Fibroblast of the aortic adventitia (primary cell): Measurements from ENCODE around the gene CASQ2. TPM values are rescaled to one million over a fixed set of nuclear protein-coding genes. Genes with fewer than 3 reads are reported as not detected.

ENCODE experiments used
- DNase-seq: peaks from one replicate; pipeline ENCODE4 v3.0.0-alpha.2; 2010; ENCODE audit warnings: low read depth
- H3K4me3 ChIP-seq: 2 replicates; pipeline ENCODE4 v1.5.1; 2011; ENCODE audit warnings: low read depth, mild to moderate bottlenecking, control low read depth, low read length, moderate library complexity
- total RNA-seq: library from RNA; depleted of rRNA; stranded (reverse); fragments of >200 nt; gene quantifications from 2 replicates; pipeline ENCODE4 v1.2.3, GENCODE V29; 2012; ENCODE audit warnings: low replicate concordance
- TF ChIP-seq, protein P1 (sequence below): IDR thresholded peaks from 2 replicates; pipeline ENCODE4 v1.5.1; 2011; ENCODE audit warnings: mild to moderate bottlenecking, low read length, control low read depth, inconsistent platforms; ENCODE audit not compliant: insufficient read depth

CASQ2 gene
- total RNA-seq, 1 donor = not detected

DNA sequence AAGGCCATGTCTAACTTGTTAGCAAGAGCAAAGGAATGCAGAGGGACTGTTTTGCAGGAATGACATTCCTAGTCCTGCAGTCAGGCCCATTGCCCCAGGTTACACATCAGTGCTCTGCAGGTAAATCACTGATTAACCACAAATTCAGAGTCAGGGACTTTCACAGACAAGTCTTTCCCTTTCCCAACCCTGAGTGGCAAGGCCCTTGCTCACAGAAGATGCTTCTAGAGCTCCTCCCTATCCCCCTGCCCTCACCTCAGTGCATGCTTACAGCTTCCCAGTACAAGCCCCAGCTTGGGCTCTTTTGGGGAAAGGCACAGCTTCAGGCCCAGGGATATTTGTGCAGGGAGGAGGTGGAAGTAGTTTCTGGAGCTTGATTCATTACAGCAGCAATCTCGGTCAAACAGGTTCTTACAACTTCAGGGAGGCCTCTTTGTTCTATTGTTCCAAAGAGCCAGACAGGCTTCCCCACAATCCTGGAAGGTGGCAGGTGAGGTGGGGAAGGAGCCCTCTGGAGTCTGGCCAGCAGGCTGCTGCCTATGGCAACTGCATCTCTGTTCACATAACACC lies 53.9 kb downstream of the CASQ2 start:
- no peak for DNase-seq
- H3K4me3 ChIP-seq = no peak overlapping the region
- TF ChIP-seq, protein P1, sequence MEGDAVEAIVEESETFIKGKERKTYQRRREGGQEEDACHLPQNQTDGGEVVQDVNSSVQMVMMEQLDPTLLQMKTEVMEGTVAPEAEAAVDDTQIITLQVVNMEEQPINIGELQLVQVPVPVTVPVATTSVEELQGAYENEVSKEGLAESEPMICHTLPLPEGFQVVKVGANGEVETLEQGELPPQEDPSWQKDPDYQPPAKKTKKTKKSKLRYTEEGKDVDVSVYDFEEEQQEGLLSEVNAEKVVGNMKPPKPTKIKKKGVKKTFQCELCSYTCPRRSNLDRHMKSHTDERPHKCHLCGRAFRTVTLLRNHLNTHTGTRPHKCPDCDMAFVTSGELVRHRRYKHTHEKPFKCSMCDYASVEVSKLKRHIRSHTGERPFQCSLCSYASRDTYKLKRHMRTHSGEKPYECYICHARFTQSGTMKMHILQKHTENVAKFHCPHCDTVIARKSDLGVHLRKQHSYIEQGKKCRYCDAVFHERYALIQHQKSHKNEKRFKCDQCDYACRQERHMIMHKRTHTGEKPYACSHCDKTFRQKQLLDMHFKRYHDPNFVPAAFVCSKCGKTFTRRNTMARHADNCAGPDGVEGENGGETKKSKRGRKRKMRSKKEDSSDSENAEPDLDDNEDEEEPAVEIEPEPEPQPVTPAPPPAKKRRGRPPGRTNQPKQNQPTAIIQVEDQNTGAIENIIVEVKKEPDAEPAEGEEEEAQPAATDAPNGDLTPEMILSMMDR = no peak

DNA sequence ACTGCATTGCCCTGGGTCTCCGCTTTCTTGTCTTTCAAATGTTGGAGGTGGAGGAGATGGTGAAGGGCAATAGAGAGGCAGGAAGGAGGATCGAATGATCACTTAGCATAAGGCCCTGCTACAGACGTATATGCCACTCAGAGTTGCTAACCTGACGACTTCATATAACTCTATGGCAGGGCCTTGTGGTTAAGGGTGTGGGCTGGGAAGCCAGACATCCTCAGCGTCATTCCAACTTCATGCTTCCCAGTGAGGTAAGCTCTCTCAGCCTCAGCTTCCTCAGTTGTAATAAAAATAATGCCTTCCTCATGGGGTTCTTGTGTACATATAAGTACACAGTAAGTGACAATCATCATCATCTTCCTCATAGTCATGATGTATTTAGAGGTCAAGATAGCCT lies 54.6 kb downstream of the CASQ2 start:
- H3K4me3 ChIP-seq = no peak overlapping the region
- no peak for DNase-seq
- TF ChIP-seq, protein P1 = no peak

DNA sequence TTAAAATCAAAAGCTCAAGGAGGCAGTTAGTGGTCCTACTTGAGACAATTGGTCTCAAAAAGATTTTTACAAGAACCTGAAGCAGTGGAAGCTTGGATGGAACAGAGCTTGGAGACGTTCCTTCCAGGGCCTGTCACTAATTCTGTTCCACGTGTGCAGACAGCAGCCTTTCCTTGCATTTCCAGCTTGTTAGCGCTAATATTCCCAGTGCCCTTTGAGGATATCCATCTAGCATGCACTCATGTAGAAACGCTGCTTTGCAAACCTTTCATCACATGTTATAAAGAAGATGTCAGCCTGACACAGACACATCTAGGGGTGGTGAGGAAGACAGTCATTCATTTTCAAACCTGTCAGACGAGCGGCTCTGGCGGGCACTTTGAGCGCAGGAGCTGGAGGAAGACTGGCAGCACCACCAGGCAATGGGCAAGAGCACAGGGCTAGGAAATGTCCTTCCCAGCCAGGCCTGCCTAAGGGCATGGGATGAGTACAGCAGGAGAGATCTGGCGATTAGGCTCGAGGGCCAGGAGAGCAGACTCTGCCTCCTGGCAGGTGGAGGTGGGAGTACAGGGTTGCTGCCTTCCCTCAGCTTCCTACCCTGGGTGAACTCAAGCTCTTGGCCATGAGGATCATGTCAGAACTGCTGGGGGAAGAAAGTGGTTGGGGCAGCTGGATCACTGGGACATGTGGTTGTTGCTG lies 55.5 kb downstream of the CASQ2 start:
- TF ChIP-seq, protein P1 = no peak
- no peak overlapping the region for H3K4me3 ChIP-seq
- no peak for DNase-seq

DNA sequence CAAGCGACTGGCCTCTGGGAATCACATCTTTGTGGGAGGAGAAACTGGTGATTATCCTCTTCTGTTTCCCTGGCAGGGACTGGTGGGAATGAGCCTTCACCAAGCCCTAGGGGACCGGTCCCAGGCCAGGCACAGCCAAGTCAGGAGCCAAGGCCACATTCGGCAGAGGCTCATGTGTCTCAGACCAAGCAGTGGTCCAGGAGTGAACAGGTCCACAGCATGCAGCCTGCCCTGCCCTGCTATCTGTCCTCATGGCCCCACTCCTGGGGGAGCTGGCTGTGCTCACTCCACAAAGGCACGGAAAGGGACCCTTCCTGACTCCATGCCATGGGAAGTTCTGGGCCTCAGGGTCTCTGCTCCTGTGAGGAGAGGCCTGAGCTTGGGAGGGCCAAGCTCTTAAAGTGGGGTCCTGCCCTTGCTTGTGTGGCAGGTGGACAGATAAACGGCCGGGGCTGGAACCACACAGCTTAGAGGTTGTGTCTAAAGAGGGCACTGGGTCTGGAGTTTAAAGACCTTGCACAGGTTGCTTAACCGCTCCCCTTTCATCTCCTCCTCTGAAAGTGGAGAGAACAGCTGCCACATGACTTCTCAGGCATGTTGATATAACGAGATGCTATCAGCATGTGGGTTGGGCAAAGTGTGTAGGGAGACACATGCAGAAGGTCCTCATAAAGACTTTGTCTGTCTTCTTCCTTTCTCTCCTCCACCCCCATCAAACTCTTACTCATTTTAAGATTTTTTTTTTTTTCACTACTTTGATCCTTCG lies 57.5 kb downstream of the CASQ2 start:
- TF ChIP-seq, protein P1 = no peak
- no peak overlapping the region for H3K4me3 ChIP-seq
- no peak for DNase-seq

DNA sequence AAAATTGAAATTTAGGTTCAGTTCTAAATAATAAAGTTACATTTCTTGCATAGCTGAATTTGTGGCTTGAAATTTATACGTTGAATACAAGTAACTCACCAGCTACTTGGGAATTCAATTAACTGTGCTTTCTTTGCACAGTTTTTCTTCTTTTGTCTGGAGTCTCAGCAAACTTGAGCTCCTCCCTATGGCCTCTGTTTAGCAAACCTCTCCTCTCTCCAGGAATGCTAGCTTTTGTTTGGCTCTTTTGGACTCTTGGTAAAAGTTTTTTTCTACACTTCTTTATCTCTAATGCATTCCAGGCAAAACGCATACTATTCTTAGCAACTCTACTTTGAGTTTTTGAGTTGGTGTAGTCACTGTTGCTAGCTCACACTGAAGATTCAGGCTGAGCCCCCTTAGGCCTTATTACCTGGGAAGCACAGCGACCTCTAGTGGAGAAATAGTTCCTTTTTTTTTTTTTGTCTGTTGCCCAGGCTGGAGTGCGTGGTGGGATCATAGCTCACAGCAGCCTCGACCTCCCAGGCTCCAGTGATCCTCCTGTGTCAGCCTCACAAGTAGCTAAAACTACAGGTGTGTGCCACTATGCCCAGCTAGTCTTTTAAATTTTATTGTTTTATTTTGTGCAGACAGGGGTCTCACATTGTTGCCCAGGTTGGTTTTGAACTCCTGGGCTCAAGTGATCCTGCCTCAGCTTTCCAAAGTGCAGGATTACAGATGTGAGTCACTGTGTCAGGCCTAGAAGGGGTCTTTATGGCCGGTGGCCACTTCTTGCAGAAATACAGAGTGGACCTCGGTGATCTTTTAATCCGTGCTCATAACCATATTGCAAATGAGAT lies 61.7 kb downstream of the CASQ2 start:
- no peak overlapping the region for H3K4me3 ChIP-seq
- TF ChIP-seq, protein P1 = peak; percentile 65
- DNase-seq = peak; percentile 92

DNA sequence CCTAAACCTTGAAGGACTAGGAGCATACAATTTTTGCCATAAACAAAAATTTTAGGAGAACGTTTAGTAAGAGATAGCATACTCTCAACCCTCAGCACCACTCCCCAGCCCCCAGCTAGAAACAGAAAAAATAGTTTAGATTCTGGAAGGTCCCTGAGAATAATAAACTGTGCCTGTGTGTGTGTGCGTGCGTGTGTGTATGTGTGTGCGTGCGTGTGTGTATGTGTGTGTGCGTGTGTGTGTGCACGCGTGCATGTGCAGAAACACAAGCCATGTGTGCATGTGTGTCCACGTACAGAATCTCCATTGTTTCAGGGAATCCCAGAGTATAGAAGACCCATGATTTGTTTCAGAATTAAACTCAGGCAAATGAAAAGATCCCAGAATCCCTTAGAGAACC lies 62.6 kb downstream of the CASQ2 start:
- DNase-seq = no peak
- H3K4me3 ChIP-seq = no peak overlapping the region
- TF ChIP-seq, protein P1 = no peak
